ENCODE results near the gene DDAH2.
A peak's percentile ranks its signal among the peaks of the same experiment; 100 is the strongest.
"Not testable (repeated sequence)": the region's sequence is repeated elsewhere in the genome, so short reads cannot be mapped to it uniquely, and the experiment has no call there.

The DDAH2 gene

GRCh38 chr6:31712296-31712695, 16.8 kb downstream of the DDAH2 start:
- DNase-seq, result peak in 1 of 5 donors; percentile 44

- no peak for DNase-seq
Measured at GRCh38 chr6:31711233-31711632, 17.9 kb downstream of the DDAH2 start.

- no peak for DNase-seq
Measured at GRCh38 chr6:31710523-31711219, 18.4 kb downstream of the DDAH2 start.

GRCh38 chr6:31709157-31709556, 19.9 kb downstream of the DDAH2 start:
- DNase-seq, result not testable (repeated sequence)

GRCh38 chr6:31708224-31708623, 20.9 kb downstream of the DDAH2 start:
- DNase-seq, result no peak

- no peak for DNase-seq
Measured at GRCh38 chr6:31707701-31708100, 21.4 kb downstream of the DDAH2 start.

- no peak for DNase-seq
Measured at GRCh38 chr6:31706599-31706998, 22.5 kb downstream of the DDAH2 start, which contains the start of gene LY6G6F. TSS of gene LY6G6F (plus strand) at chr6:31706866. CDS start at chr6:31706907, 41 bp downstream.

GRCh38 chr6:31705931-31706330, 23.2 kb downstream of the DDAH2 start:
- no peak for DNase-seq

- DNase-seq, result peak; percentile 91 to 99 (median 95)
Measured at GRCh38 chr6:31702819-31703716, 26.0 kb downstream of the DDAH2 start, which contains the start of gene ABHD16A. TSS of gene ABHD16A (minus strand) at chr6:31703324. CDS start at chr6:31703281, 43 bp downstream.

- DNase-seq, result no peak
Measured at GRCh38 chr6:31702405-31702818, 26.7 kb downstream of the DDAH2 start.

GRCh38 chr6:31701666-31702404, 27.3 kb downstream of the DDAH2 start:
- DNase-seq, result no peak

- DNase-seq, result no peak
Measured at GRCh38 chr6:31700740-31701401, 28.2 kb downstream of the DDAH2 start.

GRCh38 chr6:31697555-31697954, 31.5 kb downstream of the DDAH2 start:
- DNase-seq, result no peak

- DNase-seq, result no peak
Measured at GRCh38 chr6:31693535-31693934, 35.6 kb downstream of the DDAH2 start.

- DNase-seq, result no peak
Measured at GRCh38 chr6:31692886-31693285, 36.2 kb downstream of the DDAH2 start.

GRCh38 chr6:31692353-31692752, 36.7 kb downstream of the DDAH2 start:
- DNase-seq, result no peak

- no peak for DNase-seq
Measured at GRCh38 chr6:31691564-31692108, 37.5 kb downstream of the DDAH2 start.

GRCh38 chr6:31691078-31691463, 38.0 kb downstream of the DDAH2 start:
- no peak for DNase-seq

- no peak for DNase-seq
Measured at GRCh38 chr6:31690231-31691077, 38.6 kb downstream of the DDAH2 start.

GRCh38 chr6:31689249-31690110, 39.6 kb downstream of the DDAH2 start:
- DNase-seq, result no peak

All from T-helper 1 cell (primary cell).